Activated T-helper 2 cell treated with anti-CD3 and anti-CD28 coated beads, Interferon-gamma antibody, Interleukin-2, Interleukin-4, amounts not matched to agents 10 μg/mL and 5 μg/mL and 100 μg/mL, durations not matched to agents 14 hours and 24 hours and 36 hours (primary cell): ENCODE data around the gene ADAMTS9. TPM values are rescaled to one million over a fixed set of nuclear protein-coding genes. Genes with fewer than 3 reads are reported as not detected.

ENCODE experiments used
- DNase-seq: peaks from one replicate; pipeline ENCODE4 v3.0.0; 2021; ENCODE audit warnings: low spot score
- H3K27ac Mint-ChIP-seq: one replicate; pipeline ENCODE4 v1.8.0; 2021; ENCODE audit warnings: mixed read lengths
- H3K27me3 Mint-ChIP-seq: one replicate; pipeline ENCODE4 v1.8.0; 2021; ENCODE audit warnings: low read depth, mixed read lengths
- H3K36me3 Mint-ChIP-seq: one replicate; pipeline ENCODE4 v1.8.0; 2021; ENCODE audit warnings: low read depth, mixed read lengths
- H3K4me1 Mint-ChIP-seq: one replicate; pipeline ENCODE4 v1.8.0; 2021; ENCODE audit warnings: low read depth, mixed read lengths
- H3K4me3 Mint-ChIP-seq: one replicate; pipeline ENCODE4 v1.8.0; 2021; ENCODE audit warnings: low read depth, mild to moderate bottlenecking, moderate library complexity, mixed read lengths
- H3K9me3 Mint-ChIP-seq: one replicate; pipeline ENCODE4 v1.8.0; 2021; ENCODE audit warnings: mixed read lengths
- intact Hi-C: fragments of 100-400 bp; cut with micrococcal nuclease; formaldehyde crosslinking; loops from one replicate; pipeline ENCODE4 v1.15.1; 2023
- total RNA-seq: library from RNA; stranded (reverse); gene quantifications from 2 replicates; pipeline ENCODE4 v1.2.3, GENCODE V29; 2022

The ADAMTS9 gene
- total RNA-seq, 1 donor from 2014 or later: not detected

- DNase-seq: no peak
- Mint-ChIP-seq H3K27ac (no peak overlapping the region), H3K4me3 (no peak overlapping the region), H3K9me3 (no peaks in the 10 kb centered on the region), H3K27me3 (no peaks in the 10 kb centered on the region), H3K36me3 (no peaks in the 10 kb centered on the region), H3K4me1 (no peaks in the 10 kb centered on the region)
- intact Hi-C loops: no loop called here
Observed at GRCh38 chr3:64715211-64715982, 27.6 kb upstream of the ADAMTS9 start.

- intact Hi-C loops: no loop called here
- no peaks in the 10 kb centered on the region for H3K27me3 Mint-ChIP-seq
- no peak overlapping the region for H3K4me3 Mint-ChIP-seq
- DNase-seq: no peak
- H3K4me1 Mint-ChIP-seq: no peaks in the 10 kb centered on the region
- H3K36me3 Mint-ChIP-seq: no peaks in the 10 kb centered on the region
- H3K27ac Mint-ChIP-seq: no peak overlapping the region
- no peaks in the 10 kb centered on the region for H3K9me3 Mint-ChIP-seq
Observed at GRCh38 chr3:64708456-64708855, 20.7 kb upstream of the ADAMTS9 start.

DNA sequence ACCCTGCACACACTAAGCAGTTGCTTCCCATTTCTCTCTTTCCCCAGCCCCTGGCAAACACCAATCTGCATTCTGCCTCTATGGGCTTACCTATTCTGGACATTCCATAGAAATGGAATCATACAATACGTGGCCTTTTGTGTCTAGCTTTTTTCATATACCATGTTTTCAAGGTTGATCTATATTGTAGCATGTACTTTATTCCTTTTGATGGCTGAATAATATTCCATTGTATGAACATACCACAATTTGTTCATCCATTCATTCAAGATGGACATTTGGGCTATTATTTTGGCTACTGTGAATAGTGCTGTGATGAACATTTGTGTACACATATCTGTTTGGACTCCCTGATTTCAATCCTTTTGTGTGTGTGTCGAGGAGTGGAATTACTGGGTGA, 18.1 kb upstream of the ADAMTS9 start:
- no peak overlapping the region for H3K27ac Mint-ChIP-seq
- DNase-seq: no peak
- H3K27me3 Mint-ChIP-seq: no peaks in the 10 kb centered on the region
- H3K4me3 Mint-ChIP-seq: no peak overlapping the region
- no peaks in the 10 kb centered on the region for H3K4me1 Mint-ChIP-seq
- H3K36me3 Mint-ChIP-seq: no peaks in the 10 kb centered on the region
- H3K9me3 Mint-ChIP-seq: no peaks in the 10 kb centered on the region
- intact Hi-C loops: no loop called here

DNA sequence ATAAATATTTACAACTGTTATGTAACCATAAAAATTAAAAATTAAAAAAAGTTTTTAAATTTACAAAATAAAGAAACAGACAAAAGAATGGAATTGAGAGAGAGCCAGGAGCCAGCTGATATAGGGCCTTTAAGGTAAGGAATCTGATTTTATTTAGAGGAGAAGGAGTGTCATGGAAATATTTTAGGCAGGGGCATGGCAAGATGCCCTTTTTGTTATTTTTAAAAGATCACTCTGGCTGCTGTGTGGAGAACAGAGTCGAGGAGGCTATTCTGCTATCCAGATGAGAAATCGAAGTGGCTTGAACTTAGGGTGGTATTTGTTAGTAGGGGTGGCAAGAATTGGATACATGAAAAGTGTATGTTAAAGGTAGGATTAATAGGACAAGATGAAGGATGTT, 9.1 kb upstream of the ADAMTS9 start:
- Mint-ChIP-seq H3K9me3 (no peaks in the 10 kb centered on the region), H3K27ac (no peak overlapping the region), H3K27me3 (no peaks in the 10 kb centered on the region), H3K4me1 (no peaks in the 10 kb centered on the region), H3K36me3 (no peaks in the 10 kb centered on the region), H3K4me3 (no peak overlapping the region)
- no peak for DNase-seq
- intact Hi-C loops: no loop called here

- Mint-ChIP-seq H3K4me3 (no peak overlapping the region), H3K27me3 (peaks cover 9% of the 10 kb centered on the region), H3K4me1 (no peaks in the 10 kb centered on the region), H3K9me3 (no peaks in the 10 kb centered on the region), H3K36me3 (no peaks in the 10 kb centered on the region), H3K27ac (no peak overlapping the region)
- no peak for DNase-seq
- intact Hi-C loops: no loop called here
Observed at GRCh38 chr3:64694114-64694513, 6.3 kb upstream of the ADAMTS9 start.

DNA sequence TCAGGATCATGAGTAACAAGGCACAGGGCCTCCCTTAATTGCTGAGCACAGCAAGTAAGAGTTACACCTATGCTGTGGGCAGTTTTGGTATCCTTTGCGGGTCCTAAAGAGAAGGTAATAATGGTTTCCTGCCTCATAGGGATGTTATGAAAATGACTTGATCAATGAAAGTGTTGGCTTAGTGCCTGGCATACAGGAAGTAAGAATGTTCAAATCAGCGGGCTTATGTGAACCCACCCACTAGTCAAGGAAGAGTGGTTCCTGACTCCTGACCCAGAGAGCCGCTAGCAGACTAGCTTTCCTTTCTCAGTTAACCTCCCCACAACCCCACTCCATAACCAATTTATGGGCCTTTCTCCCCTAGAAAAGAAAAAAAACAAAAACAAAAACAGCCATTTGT, 5.2 kb upstream of the ADAMTS9 start:
- intact Hi-C loops: no loop called here
- DNase-seq: no peak
- H3K27ac Mint-ChIP-seq: no peak overlapping the region
- H3K9me3 Mint-ChIP-seq: no peaks in the 10 kb centered on the region
- no peaks in the 10 kb centered on the region for H3K4me1 Mint-ChIP-seq
- H3K4me3 Mint-ChIP-seq: no peak overlapping the region
- H3K27me3 Mint-ChIP-seq: peaks cover 18% of the 10 kb centered on the region
- no peaks in the 10 kb centered on the region for H3K36me3 Mint-ChIP-seq

GRCh38 chr3:64691051-64691450, 3.3 kb upstream of the ADAMTS9 start:
- intact Hi-C loops: no loop called here
- H3K4me1 Mint-ChIP-seq: no peaks in the 10 kb centered on the region
- no peaks in the 10 kb centered on the region for H3K36me3 Mint-ChIP-seq
- no peak for DNase-seq
- H3K9me3 Mint-ChIP-seq: no peaks in the 10 kb centered on the region
- H3K27ac Mint-ChIP-seq: no peak overlapping the region
- H3K27me3 Mint-ChIP-seq: peaks cover 31% of the 10 kb centered on the region
- no peak overlapping the region for H3K4me3 Mint-ChIP-seq

GRCh38 chr3:64687086-64687780, 567 bp downstream of the ADAMTS9 start:
- Mint-ChIP-seq H3K9me3 (no peaks in the 10 kb centered on the region), H3K27me3 (peaks cover 51% of the 10 kb centered on the region)
- intact Hi-C loops: no loop called here

DNA sequence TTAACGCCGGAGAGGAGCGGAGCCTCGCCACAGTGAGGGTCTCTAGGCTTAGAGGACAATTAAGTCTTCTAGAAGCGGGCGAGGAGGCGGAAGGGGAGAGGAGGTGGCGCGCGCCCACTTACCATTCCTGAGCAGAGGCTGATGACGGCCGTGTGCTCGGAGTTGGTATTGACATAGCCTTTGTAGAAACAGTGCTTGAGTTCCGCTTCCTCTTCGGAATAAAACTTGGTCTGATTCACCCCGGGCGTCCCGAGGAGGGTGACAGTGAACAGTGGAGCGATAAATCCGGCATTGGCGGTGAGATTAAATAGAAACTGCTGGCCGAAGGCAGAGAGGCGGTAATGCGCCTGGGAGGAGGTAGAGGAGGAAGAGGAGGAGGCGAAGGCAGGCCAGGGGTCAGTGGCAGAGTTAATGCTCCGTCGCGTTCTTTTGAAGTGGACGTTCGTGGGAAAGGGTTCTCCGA, 1.3 kb downstream of the ADAMTS9 start:
- no peak for DNase-seq
- H3K9me3 Mint-ChIP-seq: no peaks in the 10 kb centered on the region
- intact Hi-C loops: no loop called here
- peaks cover 51% of the 10 kb centered on the region for H3K27me3 Mint-ChIP-seq
- no peak overlapping the region for H3K27ac Mint-ChIP-seq
- no peaks in the 10 kb centered on the region for H3K4me1 Mint-ChIP-seq
- H3K36me3 Mint-ChIP-seq: no peaks in the 10 kb centered on the region
- H3K4me3 Mint-ChIP-seq: no peak overlapping the region

More at GRCh38 chr3:64687086-64687780, 567 bp downstream of the ADAMTS9 start:
- no peaks in the 10 kb centered on the region for H3K4me1 Mint-ChIP-seq
- H3K27ac Mint-ChIP-seq: no peak overlapping the region
- H3K4me3 Mint-ChIP-seq: no peak overlapping the region
- no peaks in the 10 kb centered on the region for H3K36me3 Mint-ChIP-seq
- no peak for DNase-seq

DNA sequence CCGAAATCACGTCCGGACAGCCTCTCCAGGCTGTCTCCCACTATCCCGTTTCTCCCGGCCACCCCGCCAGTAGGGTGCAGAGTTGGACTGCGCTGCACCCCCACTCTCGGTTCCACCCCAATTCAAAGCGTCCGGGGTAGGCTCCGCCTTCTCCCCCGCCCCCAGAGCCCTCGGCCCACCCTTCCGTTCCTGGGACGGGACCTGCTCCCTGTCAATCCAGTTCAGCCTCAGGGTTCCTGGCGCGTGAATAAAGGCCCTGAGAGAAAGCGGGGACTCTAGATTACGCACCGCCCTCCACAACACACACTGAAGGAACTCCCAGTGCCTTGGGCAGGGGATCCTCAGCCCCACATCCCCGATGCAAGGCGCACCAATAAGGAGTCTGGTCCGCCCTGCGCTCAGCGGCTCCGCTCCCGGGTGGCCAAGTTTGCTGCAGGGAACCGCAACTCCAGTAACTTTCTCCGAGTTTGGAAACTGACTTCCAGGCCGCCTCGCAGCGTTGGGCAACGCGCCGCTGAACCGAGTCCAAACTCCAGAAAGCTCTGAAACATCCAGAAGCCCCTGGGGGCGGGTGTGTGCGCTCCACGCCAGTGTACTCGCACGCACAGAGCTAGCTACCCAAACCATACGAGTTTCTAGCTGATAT, 1.9 kb downstream of the ADAMTS9 start:
- H3K4me3 Mint-ChIP-seq: no peak overlapping the region
- H3K9me3 Mint-ChIP-seq: no peaks in the 10 kb centered on the region
- no peak overlapping the region for H3K27ac Mint-ChIP-seq
- intact Hi-C loops: no loop called here
- no peaks in the 10 kb centered on the region for H3K36me3 Mint-ChIP-seq
- no peak for DNase-seq
- no peaks in the 10 kb centered on the region for H3K4me1 Mint-ChIP-seq
- H3K27me3 Mint-ChIP-seq: peaks cover 51% of the 10 kb centered on the region

DNA sequence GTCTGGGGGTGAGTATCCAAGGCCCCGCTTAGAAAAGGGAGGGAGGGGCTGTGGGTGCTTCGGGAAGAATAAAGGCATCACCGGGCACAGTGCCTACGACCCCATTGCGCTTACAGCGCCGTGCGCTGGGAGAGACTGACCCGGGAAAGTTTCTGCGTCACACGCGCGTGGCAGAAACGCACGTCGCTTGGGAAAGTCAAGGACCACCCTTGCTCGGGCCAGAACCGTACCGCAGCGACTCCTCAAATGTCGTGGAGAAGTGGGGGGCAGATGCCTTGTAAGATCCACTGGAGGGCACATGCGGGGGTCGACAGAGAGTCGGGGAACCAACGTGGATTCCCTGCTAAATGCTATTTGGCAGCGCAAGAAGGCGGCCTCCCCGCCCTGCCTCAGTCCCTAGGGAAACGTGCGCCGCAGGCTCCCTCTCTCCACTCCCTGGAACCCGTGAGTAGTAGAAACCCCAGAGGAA, 2.4 kb downstream of the ADAMTS9 start:
- H3K4me3 Mint-ChIP-seq: no peak overlapping the region
- no peaks in the 10 kb centered on the region for H3K9me3 Mint-ChIP-seq
- H3K36me3 Mint-ChIP-seq: no peaks in the 10 kb centered on the region
- no peak overlapping the region for H3K27ac Mint-ChIP-seq
- intact Hi-C loops: no loop called here
- no peak for DNase-seq
- H3K27me3 Mint-ChIP-seq: peaks cover 49% of the 10 kb centered on the region
- no peaks in the 10 kb centered on the region for H3K4me1 Mint-ChIP-seq

DNA sequence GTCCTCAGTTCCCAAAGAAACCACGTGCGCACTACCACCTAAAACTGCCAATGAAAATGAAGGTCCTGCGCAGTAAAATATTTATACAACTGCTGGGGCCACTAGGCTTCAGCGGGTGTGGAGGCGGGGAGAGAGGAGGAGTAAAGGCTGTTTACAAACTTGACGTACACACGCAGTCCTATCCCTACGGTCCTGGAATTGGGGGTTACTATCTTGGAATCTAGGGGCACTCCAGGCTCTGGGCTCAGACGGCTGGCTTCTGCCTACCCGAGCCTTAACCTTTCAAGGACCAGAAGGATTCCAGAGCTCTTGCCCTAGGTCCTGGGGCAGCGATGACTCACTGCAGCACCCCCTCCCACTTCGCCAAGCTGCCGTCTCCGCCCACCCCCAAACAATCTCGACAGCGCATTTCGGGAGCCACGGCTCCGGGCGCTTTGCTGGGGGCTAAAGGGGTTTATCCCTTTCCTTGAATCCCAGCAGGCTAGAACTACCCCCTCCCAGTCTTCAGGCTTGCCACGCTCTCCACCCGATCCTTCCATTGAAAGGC, 3.0 kb downstream of the ADAMTS9 start:
- Mint-ChIP-seq H3K27me3 (peaks cover 47% of the 10 kb centered on the region), H3K4me3 (no peak overlapping the region), H3K27ac (no peak overlapping the region), H3K9me3 (no peaks in the 10 kb centered on the region), H3K36me3 (no peaks in the 10 kb centered on the region), H3K4me1 (no peaks in the 10 kb centered on the region)
- intact Hi-C loops: no loop called here
- DNase-seq: no peak

DNA sequence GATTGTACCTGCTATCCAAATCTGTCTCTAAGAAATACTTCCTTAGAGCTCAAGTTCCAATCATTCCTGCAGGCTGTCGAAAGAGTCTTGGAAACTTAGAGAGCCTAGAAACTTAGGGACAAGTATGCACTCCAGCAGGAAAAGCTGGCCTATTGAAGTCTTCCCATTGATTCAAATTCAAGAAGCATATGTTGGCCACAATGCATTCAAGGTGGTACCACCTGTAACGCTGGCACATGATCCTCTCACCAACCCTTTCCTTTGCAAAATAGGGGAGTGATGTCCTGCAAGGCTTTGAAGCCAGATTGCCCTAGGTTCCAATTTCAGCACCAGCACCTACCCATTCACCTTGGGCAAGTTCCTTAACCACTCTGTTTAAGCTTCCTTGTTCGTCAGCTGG, 6.0 kb downstream of the ADAMTS9 start:
- Mint-ChIP-seq H3K9me3 (no peaks in the 10 kb centered on the region), H3K4me1 (no peaks in the 10 kb centered on the region), H3K36me3 (no peaks in the 10 kb centered on the region), H3K27ac (no peak overlapping the region), H3K27me3 (peaks cover 27% of the 10 kb centered on the region), H3K4me3 (no peak overlapping the region)
- intact Hi-C loops: no loop called here
- no peak for DNase-seq
